PFSK-1 (cell line): ENCODE data around the gene CYSLTR2.

Experiments
- TAF1 ChIP-seq: IDR thresholded peaks from 2 replicates; pipeline ENCODE4 v1.6.1; 2012; ENCODE audit warnings: low read length, control low read depth, borderline replicate concordance; ENCODE audit not compliant: insufficient read depth
- TF ChIP-seq, protein P1 (sequence below), 2 experiments: IDR thresholded peaks; 2 replicates each; pipeline versions ENCODE4 v1.6.1 to v1.8.0; 2011 to 2012; ENCODE audit warnings: low read depth in 2 of 2, low read length in 2 of 2, control low read depth in 1 of 2, inconsistent platforms in 1 of 2, mild to moderate bottlenecking in 1 of 2, moderate library complexity in 1 of 2; ENCODE audit not compliant: insufficient read depth in 1 of 2

DNA sequence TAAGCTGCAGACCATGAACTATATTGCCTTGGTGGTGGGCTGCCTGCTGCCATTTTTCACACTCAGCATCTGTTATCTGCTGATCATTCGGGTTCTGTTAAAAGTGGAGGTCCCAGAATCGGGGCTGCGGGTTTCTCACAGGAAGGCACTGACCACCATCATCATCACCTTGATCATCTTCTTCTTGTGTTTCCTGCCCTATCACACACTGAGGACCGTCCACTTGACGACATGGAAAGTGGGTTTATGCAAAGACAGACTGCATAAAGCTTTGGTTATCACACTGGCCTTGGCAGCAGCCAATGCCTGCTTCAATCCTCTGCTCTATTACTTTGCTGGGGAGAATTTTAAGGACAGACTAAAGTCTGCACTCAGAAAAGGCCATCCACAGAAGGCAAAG, 53.7 kb downstream of the CYSLTR2 start:
- TF ChIP-seq, protein P1, sequence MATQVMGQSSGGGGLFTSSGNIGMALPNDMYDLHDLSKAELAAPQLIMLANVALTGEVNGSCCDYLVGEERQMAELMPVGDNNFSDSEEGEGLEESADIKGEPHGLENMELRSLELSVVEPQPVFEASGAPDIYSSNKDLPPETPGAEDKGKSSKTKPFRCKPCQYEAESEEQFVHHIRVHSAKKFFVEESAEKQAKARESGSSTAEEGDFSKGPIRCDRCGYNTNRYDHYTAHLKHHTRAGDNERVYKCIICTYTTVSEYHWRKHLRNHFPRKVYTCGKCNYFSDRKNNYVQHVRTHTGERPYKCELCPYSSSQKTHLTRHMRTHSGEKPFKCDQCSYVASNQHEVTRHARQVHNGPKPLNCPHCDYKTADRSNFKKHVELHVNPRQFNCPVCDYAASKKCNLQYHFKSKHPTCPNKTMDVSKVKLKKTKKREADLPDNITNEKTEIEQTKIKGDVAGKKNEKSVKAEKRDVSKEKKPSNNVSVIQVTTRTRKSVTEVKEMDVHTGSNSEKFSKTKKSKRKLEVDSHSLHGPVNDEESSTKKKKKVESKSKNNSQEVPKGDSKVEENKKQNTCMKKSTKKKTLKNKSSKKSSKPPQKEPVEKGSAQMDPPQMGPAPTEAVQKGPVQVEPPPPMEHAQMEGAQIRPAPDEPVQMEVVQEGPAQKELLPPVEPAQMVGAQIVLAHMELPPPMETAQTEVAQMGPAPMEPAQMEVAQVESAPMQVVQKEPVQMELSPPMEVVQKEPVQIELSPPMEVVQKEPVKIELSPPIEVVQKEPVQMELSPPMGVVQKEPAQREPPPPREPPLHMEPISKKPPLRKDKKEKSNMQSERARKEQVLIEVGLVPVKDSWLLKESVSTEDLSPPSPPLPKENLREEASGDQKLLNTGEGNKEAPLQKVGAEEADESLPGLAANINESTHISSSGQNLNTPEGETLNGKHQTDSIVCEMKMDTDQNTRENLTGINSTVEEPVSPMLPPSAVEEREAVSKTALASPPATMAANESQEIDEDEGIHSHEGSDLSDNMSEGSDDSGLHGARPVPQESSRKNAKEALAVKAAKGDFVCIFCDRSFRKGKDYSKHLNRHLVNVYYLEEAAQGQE (IDR thresholded peaks at IDR 0.05; ENCODE audit: insufficient read depth in 1 of 2, low read depth in 2 of 2, low read length in 2 of 2): no peak
- no peak for TF ChIP-seq TAF1
